Measurements from ENCODE around the gene NELL1. TPM values are rescaled to one million over a fixed set of nuclear protein-coding genes. Genes with fewer than 3 reads are reported as not detected.

NELL1 gene
- total and polyA plus RNA-seq, 10 donors: 0.20 TPM; not detected in 9

DNA sequence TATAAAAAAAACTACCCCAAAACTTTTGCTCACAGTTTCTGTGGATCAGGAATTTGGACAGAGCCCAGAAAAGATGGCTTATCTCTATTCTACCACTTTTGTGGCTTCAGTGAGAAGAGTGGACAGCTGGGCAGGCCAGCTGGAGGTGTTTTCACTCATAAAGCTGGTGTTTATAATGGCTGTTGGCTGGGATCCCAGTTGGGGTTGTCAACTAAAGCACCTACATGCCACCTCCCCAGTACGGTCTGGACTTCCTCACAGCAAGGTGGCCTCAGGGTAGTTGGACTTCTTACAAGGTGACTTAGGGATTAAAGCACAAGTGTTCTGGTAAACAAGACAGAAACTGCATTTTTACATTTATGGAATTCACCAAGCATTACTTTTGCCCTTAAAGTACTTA is 171.0 kb downstream of the NELL1 start:
- intact Hi-C loops (cut with DNase I; ENCODE audit: low total_unique reads): no loop called here
- no peak for DNase-seq
- Histone ChIP-seq H3K9me3 (peaks cover 0 to 3% (median 0%) of the 10 kb centered on the region in 8 donors), H3K4me3 (no peak overlapping the region), H3K4me1 (no peaks in the 10 kb centered on the region), H3K27ac (no peak overlapping the region), H3K27me3 (replicated peaks in 1 of 7) (no peaks in the 10 kb centered on the region), H3K36me3 (no peaks in the 10 kb centered on the region)
- no peak for TF ChIP-seq POLR2A (IDR thresholded peaks at IDR 0.05)
- TF ChIP-seq CTCF (IDR thresholded peaks at IDR 0.05 in 8 of 11, conservative IDR thresholded peaks at IDR 0.05 in 3 of 11): no peak
- no peak for TF ChIP-seq POLR2AphosphoS5 (IDR thresholded peaks at IDR 0.05)
- 40 to 73% (median 48%) methylated on average over 1 of the region's 1 CpG for WGBS, 5 donors

DNA sequence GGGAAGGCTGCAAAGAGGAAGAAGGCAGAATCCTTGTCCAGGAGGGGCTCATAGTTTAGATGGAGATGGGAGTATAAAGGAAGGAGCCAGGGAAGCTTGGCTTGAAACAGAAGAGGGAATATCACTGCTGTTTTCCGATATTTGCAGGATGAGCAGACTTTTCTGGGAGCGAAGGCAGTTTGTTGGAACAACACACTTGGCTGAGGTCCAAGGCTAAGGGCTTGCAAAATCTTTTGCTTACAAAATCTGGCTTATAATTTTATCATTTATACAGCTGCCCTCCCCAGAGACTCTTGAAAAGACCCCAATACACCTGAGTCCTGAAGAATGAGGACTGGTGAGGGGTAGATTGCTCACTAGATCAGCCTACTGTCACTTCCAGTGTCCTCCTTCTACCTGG is 174.8 kb downstream of the NELL1 start:
- Histone ChIP-seq H3K4me3 (no peak overlapping the region), H3K27ac (no peak overlapping the region), H3K4me1 (no peaks in the 10 kb centered on the region), H3K27me3 (replicated peaks in 1 of 7) (no peaks in the 10 kb centered on the region), H3K36me3 (no peaks in the 10 kb centered on the region), H3K9me3 (peaks cover 0 to 3% (median 0%) of the 10 kb centered on the region in 8 donors)
- no peak for DNase-seq
- intact Hi-C loops (cut with DNase I; ENCODE audit: low total_unique reads): no loop called here
- no peak for TF ChIP-seq POLR2A (IDR thresholded peaks at IDR 0.05)
- TF ChIP-seq POLR2AphosphoS5 (IDR thresholded peaks at IDR 0.05): no peak
- no peak for TF ChIP-seq CTCF (IDR thresholded peaks at IDR 0.05 in 8 of 11, conservative IDR thresholded peaks at IDR 0.05 in 3 of 11)
- WGBS, 5 donors: 70 to 91% (median 85%) methylated on average over 2 of the region's 2 CpGs

GRCh38 chr11:20844630-20845029 is 175.2 kb downstream of the NELL1 start:
- Histone ChIP-seq H3K4me3 (no peak overlapping the region), H3K27me3 (replicated peaks in 1 of 7) (no peaks in the 10 kb centered on the region), H3K4me1 (no peaks in the 10 kb centered on the region), H3K9me3 (peaks cover 0 to 3% (median 0%) of the 10 kb centered on the region in 8 donors), H3K27ac (no peak overlapping the region), H3K36me3 (no peaks in the 10 kb centered on the region)
- 65 to 95% (median 83%) methylated on average over 2 of the region's 2 CpGs for WGBS, 5 donors
- intact Hi-C loops (cut with DNase I; ENCODE audit: low total_unique reads): no loop called here
- no peak for TF ChIP-seq POLR2A (IDR thresholded peaks at IDR 0.05)
- TF ChIP-seq POLR2AphosphoS5 (IDR thresholded peaks at IDR 0.05): no peak
- TF ChIP-seq CTCF (IDR thresholded peaks at IDR 0.05 in 8 of 11, conservative IDR thresholded peaks at IDR 0.05 in 3 of 11): no peak
- no peak for DNase-seq

GRCh38 chr11:20854215-20854955 is 185.0 kb downstream of the NELL1 start:
- no peak for DNase-seq
- H3K9me3 ChIP-seq: no peaks in the 10 kb centered on the region
- no peak for TF ChIP-seq POLR2AphosphoS5 (IDR thresholded peaks at IDR 0.05)
- TF ChIP-seq CTCF (IDR thresholded peaks at IDR 0.05 in 8 of 11, conservative IDR thresholded peaks at IDR 0.05 in 3 of 11): no peak
- no peak for TF ChIP-seq POLR2A (IDR thresholded peaks at IDR 0.05)
- 45 to 70% (median 68%) methylated on average over 1 of the region's 1 CpG for WGBS, 5 donors
- H3K4me3 ChIP-seq: no peak overlapping the region
- H3K27ac ChIP-seq: no peak overlapping the region
- intact Hi-C loops (cut with DNase I; ENCODE audit: low total_unique reads): no loop called here
- no peaks in the 10 kb centered on the region for H3K36me3 ChIP-seq
- H3K27me3 ChIP-seq (replicated peaks in 1 of 7): no peaks in the 10 kb centered on the region
- H3K4me1 ChIP-seq: no peaks in the 10 kb centered on the region

Measured in spleen (tissue), 11 donors.